ENCODE measurements around the gene FRRS1L. TPM values are rescaled to one million over a fixed set of nuclear protein-coding genes. Genes with fewer than 3 reads are reported as not detected.

Gene FRRS1L
- total and polyA plus RNA-seq, 8 donors = 0.47 to 7.2 (median 3.1) TPM; not detected in 1

DNA sequence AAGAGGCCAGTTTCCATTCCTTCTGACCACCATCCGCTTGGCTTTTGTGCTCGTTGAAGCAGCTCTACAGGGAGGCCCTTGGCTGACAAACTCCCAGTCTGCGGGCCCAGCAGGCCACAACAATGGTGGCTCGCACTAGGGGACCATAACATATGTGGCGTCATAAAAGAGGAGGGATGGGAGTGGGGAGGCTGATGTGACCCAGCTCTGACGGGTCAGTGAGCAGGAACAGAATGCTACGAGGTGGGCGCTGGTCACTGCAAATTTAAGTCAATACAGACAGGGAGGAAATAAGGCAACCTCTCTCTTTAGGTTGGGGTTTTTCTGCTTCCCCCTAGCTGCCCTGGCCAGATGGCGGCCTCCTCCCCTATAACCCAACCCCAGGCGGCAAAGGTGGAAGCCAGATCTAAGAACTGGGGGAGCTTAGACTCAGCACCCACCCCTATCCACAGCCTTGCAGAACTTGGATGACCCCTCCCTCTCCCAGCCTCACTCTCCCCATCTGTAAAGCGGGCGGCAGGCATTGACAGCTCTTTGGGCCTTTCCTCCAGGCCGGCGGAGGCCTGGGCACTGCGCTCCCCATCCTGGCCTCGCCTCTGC lies 778 bp downstream of the FRRS1L start:
- H3K4me3 ChIP-seq = no peak overlapping the region
- H3K36me3 ChIP-seq = no peaks in the 10 kb centered on the region
- DNase-seq (no peak), ATAC-seq (no peak)
- H3K9me3 ChIP-seq = no peaks in the 10 kb centered on the region
- H3K27ac ChIP-seq = no peak overlapping the region
- TF ChIP-seq, protein P1, sequence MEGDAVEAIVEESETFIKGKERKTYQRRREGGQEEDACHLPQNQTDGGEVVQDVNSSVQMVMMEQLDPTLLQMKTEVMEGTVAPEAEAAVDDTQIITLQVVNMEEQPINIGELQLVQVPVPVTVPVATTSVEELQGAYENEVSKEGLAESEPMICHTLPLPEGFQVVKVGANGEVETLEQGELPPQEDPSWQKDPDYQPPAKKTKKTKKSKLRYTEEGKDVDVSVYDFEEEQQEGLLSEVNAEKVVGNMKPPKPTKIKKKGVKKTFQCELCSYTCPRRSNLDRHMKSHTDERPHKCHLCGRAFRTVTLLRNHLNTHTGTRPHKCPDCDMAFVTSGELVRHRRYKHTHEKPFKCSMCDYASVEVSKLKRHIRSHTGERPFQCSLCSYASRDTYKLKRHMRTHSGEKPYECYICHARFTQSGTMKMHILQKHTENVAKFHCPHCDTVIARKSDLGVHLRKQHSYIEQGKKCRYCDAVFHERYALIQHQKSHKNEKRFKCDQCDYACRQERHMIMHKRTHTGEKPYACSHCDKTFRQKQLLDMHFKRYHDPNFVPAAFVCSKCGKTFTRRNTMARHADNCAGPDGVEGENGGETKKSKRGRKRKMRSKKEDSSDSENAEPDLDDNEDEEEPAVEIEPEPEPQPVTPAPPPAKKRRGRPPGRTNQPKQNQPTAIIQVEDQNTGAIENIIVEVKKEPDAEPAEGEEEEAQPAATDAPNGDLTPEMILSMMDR (IDR thresholded peaks at IDR 0.05) = no peak
- H3K27me3 ChIP-seq = peaks cover 16 to 76% of the 10 kb centered on the region in 2 donors
- intact Hi-C loops (cut with DNase I) = no loop called here
- H3K4me1 ChIP-seq = no peaks in the 10 kb centered on the region

DNA sequence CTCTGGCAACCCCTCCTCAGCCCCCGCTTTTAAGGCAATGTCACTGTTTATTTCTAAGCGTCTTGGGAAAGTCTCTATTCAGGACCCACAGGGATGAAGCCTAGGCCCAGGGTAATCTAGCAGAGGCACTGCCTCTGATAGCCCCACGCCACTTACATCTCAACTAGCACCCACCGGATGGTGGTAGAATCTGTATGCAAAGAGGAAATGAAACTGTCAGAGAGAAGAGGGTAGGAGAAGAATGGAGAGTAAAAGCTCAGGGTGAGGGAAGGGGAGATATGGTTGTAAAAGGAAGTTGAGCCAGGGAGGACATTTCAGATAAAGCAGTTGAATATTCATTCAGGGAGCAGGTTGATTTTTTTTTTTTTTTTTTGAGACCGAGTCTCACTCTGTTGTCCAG lies 3.0 kb downstream of the FRRS1L start:
- ATAC-seq (no peak), DNase-seq (no peak)
- Histone ChIP-seq H3K27ac (no peak overlapping the region), H3K4me3 (no peak overlapping the region), H3K27me3 (peaks cover 16 to 61% of the 10 kb centered on the region in 2 donors), H3K36me3 (no peaks in the 10 kb centered on the region), H3K4me1 (no peaks in the 10 kb centered on the region), H3K9me3 (no peaks in the 10 kb centered on the region)
- intact Hi-C loops (cut with DNase I) = no loop called here
- TF ChIP-seq, protein P1 (IDR thresholded peaks at IDR 0.05) = no peak

DNA sequence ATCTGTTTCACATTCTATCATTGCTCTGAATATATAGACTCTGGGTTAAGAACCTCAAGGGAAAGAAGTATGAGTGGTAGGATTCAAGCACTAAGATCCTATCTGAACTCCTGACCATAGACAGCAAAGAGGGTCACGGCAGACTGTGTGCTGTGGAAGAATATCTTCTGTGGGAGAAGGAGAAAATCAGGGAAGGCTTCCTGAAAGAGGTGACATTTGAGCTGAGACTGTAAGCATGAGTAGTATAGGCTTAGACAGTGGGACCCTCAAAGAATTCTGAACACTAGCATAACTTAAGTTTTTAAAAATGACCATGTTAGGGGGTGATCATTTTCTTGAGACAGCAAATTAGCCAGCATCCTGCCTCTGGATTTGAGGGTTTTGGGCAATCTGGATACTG lies 3.9 kb downstream of the FRRS1L start:
- Histone ChIP-seq H3K27ac (no peak overlapping the region), H3K4me3 (no peak overlapping the region), H3K4me1 (no peaks in the 10 kb centered on the region), H3K27me3 (peaks cover 15 to 52% of the 10 kb centered on the region in 2 donors), H3K9me3 (no peaks in the 10 kb centered on the region), H3K36me3 (no peaks in the 10 kb centered on the region)
- ATAC-seq (no peak), DNase-seq (no peak)
- TF ChIP-seq, protein P1 (IDR thresholded peaks at IDR 0.05) = no peak
- intact Hi-C loops (cut with DNase I) = no loop called here

DNA sequence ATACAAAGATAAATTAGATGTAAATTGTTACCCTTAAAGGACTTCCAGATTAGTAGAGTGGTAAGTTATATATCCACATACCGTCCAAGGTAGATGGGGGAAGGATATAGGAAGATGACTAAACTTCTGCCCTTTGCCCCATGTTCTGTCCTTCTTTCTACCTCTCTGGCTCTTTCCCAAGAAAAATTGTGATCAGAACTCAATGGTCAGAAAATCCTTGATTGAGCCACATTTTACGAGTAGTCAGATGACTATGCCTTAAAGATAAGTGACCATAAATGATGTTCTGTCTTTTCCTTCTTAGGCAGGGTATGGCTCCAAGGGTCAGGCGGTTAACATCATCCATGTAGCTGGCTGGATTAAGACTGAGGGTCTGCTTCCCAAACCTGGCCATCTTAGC lies 4.4 kb downstream of the FRRS1L start:
- Histone ChIP-seq H3K4me1 (no peaks in the 10 kb centered on the region), H3K9me3 (no peaks in the 10 kb centered on the region), H3K36me3 (no peaks in the 10 kb centered on the region), H3K4me3 (no peak overlapping the region), H3K27me3 (peaks cover 10 to 47% of the 10 kb centered on the region in 2 donors), H3K27ac (no peak overlapping the region)
- no peak for ATAC-seq
- intact Hi-C loops (cut with DNase I) = no loop called here
- DNase-seq = no peak
- TF ChIP-seq, protein P1 (IDR thresholded peaks at IDR 0.05) = no peak

DNA sequence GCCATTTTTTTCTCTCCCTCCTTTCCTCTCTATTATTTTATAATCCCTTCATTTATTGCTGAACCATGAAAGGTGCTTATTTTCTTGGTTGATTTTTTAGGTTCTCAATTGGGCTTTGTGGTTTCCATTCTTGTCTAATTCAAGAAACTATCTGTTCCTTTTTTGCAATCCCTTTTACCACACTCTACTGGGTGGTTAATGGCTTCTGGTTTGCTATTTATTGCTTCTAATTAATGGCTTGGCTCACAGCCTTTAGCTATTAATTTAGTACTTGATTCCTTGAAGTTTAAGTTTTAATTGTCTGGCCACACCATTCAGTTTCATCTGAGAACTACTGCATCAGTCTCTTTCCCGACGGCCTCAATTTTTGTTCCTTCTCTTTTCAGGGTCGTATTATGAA lies 5.6 kb downstream of the FRRS1L start:
- H3K27ac ChIP-seq = no peak overlapping the region
- H3K9me3 ChIP-seq = no peaks in the 10 kb centered on the region
- intact Hi-C loops (cut with DNase I) = no loop called here
- ATAC-seq = no peak
- H3K36me3 ChIP-seq = no peaks in the 10 kb centered on the region
- H3K4me1 ChIP-seq = no peaks in the 10 kb centered on the region
- H3K4me3 ChIP-seq = no peak overlapping the region
- TF ChIP-seq, protein P1 (IDR thresholded peaks at IDR 0.05) = no peak
- H3K27me3 ChIP-seq = peaks cover 5 to 35% of the 10 kb centered on the region in 2 donors
- DNase-seq = no peak
